CMK (cell line): ENCODE data around the gene HS3ST1.
"Not testable (repeated sequence)": the region's sequence is repeated elsewhere in the genome, so short reads cannot be mapped to it uniquely, and the experiment has no call there.

Experiments
- DNase-seq: peaks from one replicate; pipeline ENCODE4 v3.0.0-alpha.2; 2010; ENCODE audit warnings: low read depth

HS3ST1 gene

DNA sequence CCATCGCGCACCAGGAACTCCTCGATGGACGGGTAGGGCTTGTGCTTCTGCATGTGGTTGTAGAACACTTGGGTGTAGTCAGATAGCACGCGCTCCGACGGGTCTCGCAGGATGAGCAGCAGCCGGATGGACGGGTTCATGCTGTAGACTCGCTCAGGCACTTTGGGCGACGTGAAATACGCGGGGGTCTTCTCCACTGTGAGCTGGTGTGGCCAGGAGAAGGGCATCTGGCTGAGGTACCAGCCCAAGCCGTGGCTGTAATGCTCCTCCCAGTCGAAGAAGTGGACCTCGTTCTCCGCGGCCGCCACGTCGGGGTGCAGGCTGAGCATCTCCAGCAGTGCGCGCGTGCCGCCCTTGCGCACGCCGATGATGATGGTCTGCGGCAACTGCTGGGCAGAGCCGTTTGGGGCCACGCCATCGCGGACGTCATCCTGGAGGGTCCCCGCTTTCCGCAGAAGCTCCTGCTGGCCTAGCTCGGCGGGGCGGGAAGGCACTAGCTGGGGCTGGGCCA, 29.2 kb downstream of the HS3ST1 start:
- no peak for DNase-seq

DNA sequence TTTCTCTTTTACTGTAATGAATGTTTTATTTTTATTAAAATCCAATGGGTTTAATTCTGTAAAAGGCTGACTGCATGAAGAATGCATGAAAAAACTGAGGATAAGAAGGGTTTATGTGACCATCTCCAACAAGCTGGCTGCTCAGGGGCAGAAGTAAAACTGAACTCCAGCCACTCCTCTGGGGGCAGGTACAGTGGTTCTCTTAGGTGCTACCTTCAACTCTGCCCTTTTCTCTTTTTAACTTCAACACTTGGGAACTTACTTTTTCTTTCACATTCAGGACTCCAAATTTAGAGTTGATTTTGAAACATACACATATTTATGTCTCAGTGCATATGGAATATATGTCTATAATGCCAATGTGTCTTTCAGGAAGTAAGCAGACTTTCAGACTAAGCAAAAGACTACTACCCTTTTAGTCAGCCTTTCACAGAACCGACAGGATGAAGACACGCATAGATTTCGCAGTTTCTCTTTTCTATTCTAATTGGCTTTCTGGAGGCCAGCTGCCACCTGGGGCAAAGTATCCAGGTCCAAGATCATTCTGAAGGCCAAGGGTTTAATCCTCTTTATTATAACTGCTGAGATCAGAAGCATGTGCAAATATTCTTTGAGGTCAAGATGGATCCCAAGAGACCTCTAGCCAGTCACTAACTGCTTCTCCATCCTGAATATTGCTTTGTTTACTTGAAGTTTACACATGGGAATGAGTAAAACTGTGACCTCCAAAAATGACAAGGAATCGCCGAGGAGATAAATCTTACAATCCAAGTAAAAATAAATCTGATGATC, 30.7 kb downstream of the HS3ST1 start:
- no peak for DNase-seq

DNA sequence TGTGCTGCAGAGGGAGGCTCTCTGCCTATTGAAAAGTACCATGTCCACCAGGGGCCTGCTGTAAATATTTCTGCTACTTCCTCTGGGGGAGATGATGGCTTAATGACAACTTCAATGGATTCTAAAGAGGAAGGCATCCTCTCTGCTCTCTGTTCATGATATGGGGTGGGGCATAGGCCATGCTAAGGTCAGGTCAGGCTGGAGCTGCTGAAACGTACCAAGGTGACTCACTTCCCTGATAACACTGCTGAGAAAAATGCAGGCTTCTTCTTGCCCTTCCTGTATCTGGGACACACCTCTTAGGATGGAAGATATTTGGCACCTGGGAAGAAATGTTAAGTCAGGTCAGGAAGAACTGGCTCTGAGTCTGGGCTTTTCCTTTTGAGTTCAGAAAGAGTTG, 31.5 kb downstream of the HS3ST1 start:
- no peak for DNase-seq

DNA sequence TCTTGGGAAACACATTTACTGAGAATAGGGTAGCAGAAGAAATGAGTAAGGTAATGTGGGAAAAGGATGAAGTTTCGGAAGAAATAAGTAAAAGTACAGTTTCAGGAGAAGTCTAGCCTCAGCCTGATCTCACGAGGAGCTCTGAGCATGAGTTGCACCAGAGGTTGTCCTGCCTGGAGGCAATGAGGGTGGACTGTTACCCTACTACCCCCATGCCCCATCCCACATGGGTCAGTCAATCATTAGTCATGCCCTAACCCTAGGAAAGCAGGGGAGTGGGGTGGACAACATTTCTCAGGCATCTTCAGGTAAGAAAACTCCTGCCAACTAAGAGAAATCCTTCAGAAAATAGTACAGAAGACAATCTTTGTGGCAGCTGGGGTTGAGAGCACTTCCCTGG, 35.1 kb downstream of the HS3ST1 start:
- DNase-seq = no peak

DNA sequence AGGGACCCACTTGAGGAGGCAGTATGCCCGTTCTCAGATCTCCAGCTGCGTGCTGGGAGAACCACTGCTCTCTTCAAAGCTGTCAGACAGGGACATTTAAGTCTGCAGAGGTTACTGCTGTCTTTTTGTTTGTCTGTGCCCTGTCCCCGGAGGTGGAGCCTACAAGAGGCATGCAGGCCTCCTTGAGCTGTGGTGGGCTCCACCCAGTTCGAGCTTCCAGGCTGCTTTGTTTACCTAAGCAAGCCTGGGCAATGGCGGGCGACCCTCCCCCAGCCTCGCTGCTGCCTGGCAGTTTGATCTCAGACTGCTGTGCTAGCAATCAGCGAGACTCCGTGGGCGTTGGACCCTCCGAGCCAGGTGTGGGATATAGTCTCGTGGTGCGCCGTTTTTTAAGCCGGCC, 44.6 kb downstream of the HS3ST1 start:
- not testable (repeated sequence) for DNase-seq

DNA sequence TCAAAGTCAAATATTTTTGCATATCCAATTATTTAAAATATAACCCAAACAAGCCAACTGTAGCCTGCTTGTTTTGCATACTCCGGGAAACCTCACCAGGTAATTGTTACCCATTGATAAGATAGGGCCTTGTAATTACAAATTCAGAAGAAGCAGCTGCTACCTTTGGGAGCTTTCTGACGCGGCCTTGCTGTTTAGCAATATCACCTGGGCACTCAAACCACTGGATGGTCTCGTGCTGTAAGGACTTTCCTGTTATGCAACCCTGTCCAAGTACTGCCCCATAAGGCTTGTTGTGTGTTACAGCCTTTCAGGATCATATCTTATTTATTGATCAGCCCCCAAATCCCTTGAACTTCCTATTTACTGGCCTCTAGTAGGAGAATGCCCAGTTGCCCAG, 52.1 kb downstream of the HS3ST1 start:
- DNase-seq = no peak

DNA sequence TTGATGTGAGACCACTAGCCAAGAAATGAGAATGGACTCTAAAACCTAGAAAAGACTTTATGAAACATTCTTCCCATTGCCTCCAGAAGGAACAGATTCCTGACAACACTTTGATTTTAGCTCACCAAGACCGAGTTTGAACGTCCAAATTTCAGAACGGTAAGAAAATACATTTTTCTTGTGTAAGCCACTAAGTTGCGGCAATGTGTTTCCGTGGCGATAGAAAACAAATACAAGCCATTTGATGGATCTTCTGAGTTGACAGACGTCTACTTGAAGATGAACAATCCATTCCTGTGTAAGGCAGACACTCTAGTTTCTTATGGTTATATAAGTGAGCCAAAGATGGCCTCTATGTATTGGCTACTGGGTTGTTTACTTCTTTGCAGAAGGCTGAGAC, 52.5 kb downstream of the HS3ST1 start:
- DNase-seq = no peak

DNA sequence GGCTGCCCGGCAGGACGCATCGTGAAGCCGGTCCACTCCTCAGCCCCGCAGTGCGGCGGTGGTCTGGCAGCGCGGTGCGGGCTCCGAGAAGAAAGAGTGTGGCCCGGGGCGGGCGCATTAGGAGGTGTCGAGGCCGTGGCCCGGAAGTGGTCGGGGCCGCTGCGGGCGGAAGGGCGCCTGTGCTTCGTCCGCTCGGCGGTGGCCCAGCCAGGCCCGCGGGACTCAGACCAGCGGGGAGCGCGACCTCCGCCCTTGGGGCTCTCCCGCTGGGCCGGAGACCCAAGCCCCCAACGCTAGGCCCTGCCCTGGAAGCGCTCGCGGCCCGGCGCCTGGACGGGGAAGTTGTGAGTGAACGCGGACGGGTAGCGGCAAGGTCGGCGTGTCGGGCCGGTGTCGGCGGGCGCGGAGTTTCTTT, 60.0 kb downstream of the HS3ST1 start:
- no peak for DNase-seq

DNA sequence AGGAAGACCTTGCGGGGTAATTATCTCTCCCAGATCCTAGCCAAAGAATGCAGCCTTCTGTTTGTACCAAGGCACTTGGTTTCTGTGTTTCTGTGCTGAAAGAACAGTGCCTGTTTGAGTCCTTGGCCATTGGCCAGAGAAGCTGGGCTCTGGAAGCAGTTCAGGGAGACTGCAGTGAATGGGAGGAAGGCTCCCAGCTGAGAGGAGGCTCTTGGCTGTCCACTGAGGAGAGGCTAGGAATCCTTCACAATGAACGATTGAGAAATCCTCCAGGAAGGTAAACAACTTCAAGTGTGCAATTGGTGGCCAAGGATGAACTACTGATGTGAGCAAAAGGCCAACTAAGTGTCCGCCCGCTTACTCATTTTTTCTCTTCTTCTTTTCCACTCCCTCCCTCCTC, 61.3 kb downstream of the HS3ST1 start:
- DNase-seq = no peak

DNA sequence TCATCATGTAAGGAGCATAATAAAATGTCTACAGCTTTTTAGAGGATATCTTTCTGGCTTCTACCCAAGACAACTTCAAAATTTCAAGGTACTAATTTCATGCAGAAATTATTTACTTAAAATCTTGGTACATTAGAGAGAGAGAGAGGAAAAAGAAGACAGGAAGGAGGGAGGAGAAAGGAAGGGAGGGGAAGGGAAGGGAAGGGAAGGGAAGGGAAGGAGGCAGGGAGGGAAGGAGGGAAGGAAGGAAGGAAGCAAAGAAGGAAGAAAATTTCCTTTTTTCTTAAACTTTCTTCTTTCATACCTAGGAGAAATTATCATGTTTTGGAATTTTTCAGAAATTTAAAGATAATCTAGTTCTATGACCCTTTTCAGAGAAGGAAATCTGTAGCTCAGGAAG, 61.8 kb downstream of the HS3ST1 start:
- DNase-seq = no peak

DNA sequence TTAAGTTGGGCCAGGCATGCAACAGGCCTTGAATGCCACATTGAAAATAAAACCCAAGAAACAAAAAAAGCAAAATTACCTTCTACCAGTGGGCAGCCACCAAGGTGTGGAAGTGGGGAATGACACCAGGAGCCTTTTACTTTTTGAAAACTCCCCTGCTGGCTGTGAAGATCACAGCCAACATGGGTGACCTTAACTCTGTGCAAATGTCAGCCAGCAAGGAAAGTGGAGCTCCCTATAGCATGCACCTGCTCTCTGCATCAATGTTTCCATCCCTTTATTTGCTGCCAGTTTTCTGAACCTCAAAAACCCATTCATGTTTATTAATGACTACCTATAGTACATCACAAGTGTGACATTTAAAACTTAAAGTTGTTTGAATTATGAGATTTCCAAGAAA, 63.7 kb downstream of the HS3ST1 start:
- no peak for DNase-seq

DNA sequence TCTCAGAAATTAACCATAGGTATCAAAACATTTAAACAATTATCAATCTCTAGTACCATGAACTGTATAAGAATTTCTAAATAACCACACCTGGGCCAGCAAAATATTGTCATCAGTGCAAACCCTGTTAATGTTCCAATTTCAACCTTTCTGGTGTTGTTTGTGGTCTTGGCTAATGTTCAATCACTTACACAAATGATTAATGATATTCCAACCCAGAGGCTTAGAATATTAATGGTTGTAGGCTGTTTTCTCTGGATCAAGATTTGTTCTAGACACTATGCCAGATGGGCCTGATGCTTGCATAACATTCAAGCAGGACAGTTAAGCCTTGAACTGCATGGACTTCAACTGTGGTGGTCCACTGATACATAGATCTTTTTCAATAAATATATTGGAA, 69.1 kb downstream of the HS3ST1 start:
- DNase-seq = no peak

DNA sequence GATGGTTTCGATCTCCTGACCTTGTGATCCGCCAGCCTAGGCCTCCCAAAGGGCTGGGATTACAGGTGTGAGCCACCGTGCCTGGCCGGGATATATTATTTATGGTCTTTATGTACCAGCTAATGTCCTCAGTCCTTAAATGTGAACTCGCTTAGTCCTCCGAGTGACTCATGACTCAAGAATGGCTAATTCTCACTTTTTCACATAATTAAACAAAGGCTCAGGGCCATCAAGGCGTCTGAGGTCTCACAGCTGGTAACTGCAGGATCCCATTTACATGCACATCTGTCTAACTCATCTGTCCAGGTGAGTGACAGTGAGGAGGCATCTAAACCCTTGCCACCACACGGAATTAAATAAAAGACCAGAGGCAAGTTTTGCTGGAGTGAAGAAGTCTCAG, 73.5 kb downstream of the HS3ST1 start:
- DNase-seq = no peak

DNA sequence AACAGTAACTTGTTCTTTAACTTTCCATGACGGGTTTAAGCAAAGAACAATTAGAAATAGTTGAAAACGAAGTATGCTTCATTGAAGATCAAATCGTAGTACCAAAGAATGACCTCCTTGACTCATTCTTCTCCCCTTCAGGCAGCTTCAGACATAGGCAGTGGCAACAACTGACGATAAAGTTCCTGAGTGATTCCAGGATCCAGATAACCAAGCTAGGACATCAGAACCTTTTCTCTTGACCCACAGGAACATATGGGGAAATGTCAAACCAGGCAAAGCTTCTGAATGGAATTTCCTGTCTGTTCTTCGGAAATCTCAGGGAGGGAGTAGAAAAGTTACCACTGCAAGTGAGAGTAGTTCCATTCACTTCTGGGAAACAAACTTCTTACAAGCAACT, 74.2 kb downstream of the HS3ST1 start:
- DNase-seq = no peak

DNA sequence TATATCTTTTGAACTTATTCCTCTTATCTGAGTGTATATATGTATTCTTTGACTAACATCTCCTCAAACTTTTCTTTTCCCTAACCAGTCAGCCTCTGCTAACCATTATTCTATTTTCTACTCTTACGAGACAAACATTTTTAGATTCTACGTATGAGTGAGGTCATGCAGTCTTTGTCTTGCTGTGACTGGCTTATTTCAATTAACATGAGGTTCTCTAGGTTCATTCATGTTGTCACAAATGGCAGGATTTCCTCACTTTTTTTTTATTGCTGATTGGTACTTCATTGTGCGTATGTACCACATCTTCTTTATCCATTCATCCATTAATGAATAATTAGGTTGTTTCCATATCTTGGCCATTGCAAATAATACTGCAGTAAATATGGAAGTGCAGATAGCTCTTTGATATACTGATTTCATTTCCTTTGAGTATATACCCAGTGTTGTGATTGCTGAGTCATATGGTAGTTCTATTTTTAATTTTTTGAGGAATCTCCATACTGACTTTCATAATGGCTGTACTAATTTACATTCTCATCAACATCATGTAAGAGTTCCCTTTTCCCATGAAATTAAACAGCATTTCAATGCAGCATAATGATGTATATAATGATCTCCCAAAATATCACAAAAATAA, 80.1 kb downstream of the HS3ST1 start:
- DNase-seq = no peak

DNA sequence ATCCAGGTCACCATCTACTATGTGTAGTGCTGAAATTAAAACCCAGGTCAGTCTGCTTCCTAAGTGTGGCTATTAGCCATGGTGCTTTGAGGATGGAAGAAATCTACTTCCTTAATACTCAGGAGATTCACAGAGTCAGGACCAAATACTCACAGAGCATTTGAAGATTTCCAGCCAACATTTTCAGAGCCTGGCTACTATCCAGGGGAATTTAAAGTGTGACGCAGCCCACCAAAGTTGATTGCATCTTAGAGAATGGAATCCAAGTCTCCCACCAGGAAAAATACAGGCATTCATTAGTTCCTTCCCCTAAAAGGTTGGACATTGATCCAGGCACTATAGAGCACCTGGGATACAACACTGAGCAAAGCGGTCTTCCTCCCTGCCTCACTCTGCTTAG, 83.8 kb downstream of the HS3ST1 start:
- DNase-seq = no peak

DNA sequence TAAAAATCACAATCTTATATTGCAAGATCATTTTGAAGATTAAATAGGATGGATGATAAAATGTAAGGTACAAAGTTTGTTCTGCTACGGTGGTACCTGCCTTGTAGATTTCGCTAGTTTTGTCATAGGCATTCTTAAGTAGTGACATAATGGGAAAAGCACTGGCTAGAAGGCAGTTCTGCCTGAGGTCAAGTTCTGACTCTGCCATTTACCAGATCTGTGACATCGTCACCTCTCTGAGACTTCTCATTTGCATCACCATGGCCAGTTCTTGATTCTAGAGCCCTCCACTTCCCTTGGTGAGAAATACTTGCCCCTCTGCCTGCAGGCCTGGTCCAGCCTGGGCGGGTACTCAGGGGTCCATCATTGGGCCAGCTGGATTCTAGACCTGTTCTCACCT, 85.2 kb downstream of the HS3ST1 start:
- DNase-seq = no peak
